PC-3 (cell line): ENCODE measurements around the gene PCBP3.

Experiments used
- CTCF ChIP-seq: fragments of 300-600 bp; sonication (generic); conservative IDR thresholded peaks from 2 replicates; pipeline ENCODE4 v1.5.1; 2017; ENCODE audit warnings: antibody characterized with exemption, low read depth, mild to moderate bottlenecking, low read length
- EZH2phosphoT487 ChIP-seq: fragments of 300-600 bp; sonication (generic); IDR thresholded peaks from 2 replicates; pipeline ENCODE4 v1.6.1; 2018; ENCODE audit warnings: mild to moderate bottlenecking, antibody characterized with exemption, low read length, borderline replicate concordance

- TF ChIP-seq CTCF (no peak), EZH2phosphoT487 (no peak)
Observed at GRCh38 chr21:45844181-45844580, 200.7 kb downstream of the PCBP3 start.
